Measurements from ENCODE around the gene ATP9A. TPM values are rescaled to one million over a fixed set of nuclear protein-coding genes. Genes with fewer than 3 reads are reported as not detected.

ATP9A gene
- total RNA-seq, 3 donors from 2014 or later, result 54.0 to 102 (median 59.4) TPM

DNA sequence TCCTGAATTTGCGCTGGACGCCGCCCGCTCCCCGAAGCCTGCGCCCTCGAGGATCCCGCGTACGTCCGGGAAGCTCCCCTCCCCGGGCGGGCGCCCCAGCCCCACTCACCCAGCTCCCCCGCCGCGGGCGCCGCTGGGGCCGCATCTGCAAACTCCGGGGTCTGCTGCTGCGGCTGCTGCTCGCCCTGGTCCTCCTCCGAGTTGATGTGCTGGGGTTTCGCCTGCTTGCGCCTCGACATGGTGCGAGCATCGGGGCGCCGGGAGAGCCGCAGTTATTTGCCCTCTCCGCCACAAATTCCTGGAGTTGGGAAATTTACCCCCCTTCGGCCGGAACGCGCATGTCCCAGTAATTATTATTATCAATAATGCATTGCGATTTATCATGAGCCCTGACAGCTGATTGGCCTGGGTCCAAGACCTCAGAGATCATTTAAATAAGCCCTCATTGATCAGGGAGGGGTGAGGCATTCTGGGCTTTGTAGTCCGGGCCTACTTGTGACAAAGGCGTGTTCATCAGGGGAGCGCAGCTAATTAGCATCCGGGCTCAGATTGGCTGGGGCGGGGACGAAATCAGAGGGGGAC lies 34.1 kb upstream of the ATP9A start, which contains the start of gene SALL4:
SALL4 (minus strand) TSS at position 352 of the 582 bp plus-strand sequence; CDS start at position 239, 113 bp downstream.
- Histone ChIP-seq H3K9me3 (no peaks in the 10 kb centered on the region), H3K36me3 (ENCODE audit: low read depth) (no peaks in the 10 kb centered on the region), H3K4me1 (ENCODE audit: low read depth) (peaks cover 10% of the 10 kb centered on the region), H3K4me3 (no peak within 1 kb of the TSS)
- no peak for ATAC-seq
- DNase-seq, result no peak
- intact Hi-C loops (cut with DNase I, micrococcal nuclease), result loop anchor here in 1 of 2 donors (10.0 kb wide), 1 partner anchor 427 kb away; no protein-coding TSS in a partner anchor
- no peak for TF ChIP-seq CTCF (IDR thresholded peaks at IDR 0.05)

GRCh38 chr20:51801823-51802123 lies 33.6 kb upstream of the ATP9A start:
- TF ChIP-seq CTCF (IDR thresholded peaks at IDR 0.05), result no peak
- DNase-seq (no peak), ATAC-seq (no peak)
- Histone ChIP-seq H3K36me3 (ENCODE audit: low read depth) (no peaks in the 10 kb centered on the region), H3K4me1 (ENCODE audit: low read depth) (peaks cover 10% of the 10 kb centered on the region), H3K4me3 (no peak overlapping the region), H3K9me3 (no peaks in the 10 kb centered on the region)
- intact Hi-C loops (cut with DNase I, micrococcal nuclease), result loop anchor here in 1 of 2 donors (10.0 kb wide), 1 partner anchor 427 kb away; no protein-coding TSS in a partner anchor

DNA sequence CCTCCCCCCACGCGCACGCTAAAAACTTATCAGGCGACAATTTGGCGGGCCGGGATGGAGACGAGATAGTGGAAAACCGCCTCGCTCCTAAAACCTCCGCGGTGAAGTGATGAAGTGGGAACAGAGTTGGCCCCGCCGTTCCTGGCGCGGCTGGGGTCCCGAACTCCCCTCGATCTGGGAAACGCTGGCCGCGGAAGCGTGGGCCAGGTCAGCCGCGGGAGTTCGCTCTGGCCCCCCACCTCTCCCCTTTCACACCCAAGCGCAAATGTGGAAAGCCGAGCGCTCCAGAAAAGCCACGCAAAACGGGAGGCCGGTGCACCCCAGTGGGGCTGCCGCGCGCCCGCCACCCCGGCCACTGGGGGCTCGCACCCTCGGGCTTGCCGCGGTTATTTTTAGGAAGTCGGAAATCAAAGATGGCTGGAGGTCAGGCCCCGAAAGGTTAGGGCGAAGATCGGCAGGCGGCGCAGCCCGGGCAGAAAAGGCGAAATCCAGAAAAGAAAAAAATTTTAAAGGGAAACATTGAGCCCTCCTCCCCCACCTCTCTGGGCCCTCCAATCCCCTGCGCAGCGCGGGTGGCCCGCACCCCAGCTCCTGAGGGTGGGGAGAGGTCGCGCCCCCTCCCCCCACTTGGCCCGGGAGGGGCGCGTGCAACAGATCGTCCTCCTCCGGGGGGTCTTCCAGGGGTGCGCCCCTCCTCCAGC lies 33.1 kb upstream of the ATP9A start:
- intact Hi-C loops (cut with DNase I, micrococcal nuclease), result loop anchor here in 1 of 2 donors (10.0 kb wide), 1 partner anchor 426 kb away; no protein-coding TSS in a partner anchor
- no peaks in the 10 kb centered on the region for H3K36me3 ChIP-seq (ENCODE audit: low read depth)
- H3K4me3 ChIP-seq, result no peak overlapping the region
- peaks cover 10% of the 10 kb centered on the region for H3K4me1 ChIP-seq (ENCODE audit: low read depth)
- no peaks in the 10 kb centered on the region for H3K9me3 ChIP-seq
- no peak for TF ChIP-seq CTCF (IDR thresholded peaks at IDR 0.05)
- DNase-seq (no peak), ATAC-seq (no peak)

DNA sequence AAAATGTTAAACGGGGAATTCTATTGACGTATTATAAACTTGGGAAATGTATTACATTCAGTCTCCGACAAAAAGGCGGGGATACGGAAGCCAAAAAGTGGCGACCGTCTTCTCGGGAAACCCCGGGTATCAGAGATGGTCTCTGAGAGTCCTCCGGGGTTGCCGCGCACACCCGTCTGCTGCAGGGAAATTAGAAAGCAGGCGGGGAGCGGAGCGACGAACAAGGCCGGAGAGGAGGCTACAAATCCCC lies 32.6 kb upstream of the ATP9A start:
- intact Hi-C loops (cut with DNase I, micrococcal nuclease), result loop anchor here in 1 of 2 donors (10.0 kb wide), 1 partner anchor 426 kb away; no protein-coding TSS in a partner anchor
- Histone ChIP-seq H3K36me3 (ENCODE audit: low read depth) (no peaks in the 10 kb centered on the region), H3K4me3 (no peak overlapping the region), H3K9me3 (no peaks in the 10 kb centered on the region), H3K4me1 (ENCODE audit: low read depth) (peaks cover 10% of the 10 kb centered on the region)
- no peak for TF ChIP-seq CTCF (IDR thresholded peaks at IDR 0.05)
- ATAC-seq (peak; percentile 32), DNase-seq (no peak)

GRCh38 chr20:51800060-51800871 lies 32.1 kb upstream of the ATP9A start:
- Histone ChIP-seq H3K4me1 (ENCODE audit: low read depth) (peaks cover 10% of the 10 kb centered on the region), H3K9me3 (no peaks in the 10 kb centered on the region), H3K4me3 (no peak overlapping the region), H3K36me3 (ENCODE audit: low read depth) (no peaks in the 10 kb centered on the region)
- peak; percentile 88 for ATAC-seq
- DNase-seq, result peak; percentile 63 to 80 (median 74)
- peak; percentile 81 for TF ChIP-seq CTCF (IDR thresholded peaks at IDR 0.05)
- intact Hi-C loops (cut with DNase I, micrococcal nuclease), result loop anchor here in 1 of 2 donors (10.0 kb wide), 1 partner anchor 425 kb away; no protein-coding TSS in a partner anchor
